NCI-H2081 (cell line): Measurements from ENCODE around the gene RAPGEF5.
A peak's percentile ranks its signal among the peaks of the same experiment; 100 is the strongest.
"Not testable (repeated sequence)": the region's sequence is repeated elsewhere in the genome, so short reads cannot be mapped to it uniquely, and the experiment has no call there.

Source experiments
- DNase-seq, 2 experiments: peaks; one replicate each; lab custom pipeline; 2025; lab: John Stamatoyannopoulos, UW

RAPGEF5 gene

GRCh38 chr7:22117222-22117621 is 239.7 kb downstream of the RAPGEF5 start:
- no peak for DNase-seq

- DNase-seq = no peak
These were observed 240.4 kb downstream of the RAPGEF5 start for GRCh38 chr7:22116451-22117030.

- DNase-seq = no peak
These were observed 241.3 kb downstream of the RAPGEF5 start for GRCh38 chr7:22115689-22116088.

- DNase-seq = no peak
These were observed 242.4 kb downstream of the RAPGEF5 start for GRCh38 chr7:22114440-22114981.

- DNase-seq = no peak
These were observed 243.9 kb downstream of the RAPGEF5 start for GRCh38 chr7:22113041-22113440.

- no peak for DNase-seq
These were observed 245.3 kb downstream of the RAPGEF5 start for GRCh38 chr7:22111661-22112060.

- peak in 1 of 2 experiments; percentile 6 for DNase-seq
These were observed 246.1 kb downstream of the RAPGEF5 start for GRCh38 chr7:22110881-22111280.

GRCh38 chr7:22110227-22110839 is 246.6 kb downstream of the RAPGEF5 start:
- peak; percentile 81 to 82 for DNase-seq

- peak in 1 of 2 experiments; percentile 31 for DNase-seq
These were observed 247.2 kb downstream of the RAPGEF5 start for GRCh38 chr7:22109761-22110160.

GRCh38 chr7:22108151-22108845 is 248.7 kb downstream of the RAPGEF5 start:
- no peak for DNase-seq

GRCh38 chr7:22105550-22105949 is 251.4 kb downstream of the RAPGEF5 start:
- DNase-seq = no peak

- DNase-seq = no peak
These were observed 262.3 kb downstream of the RAPGEF5 start for GRCh38 chr7:22094413-22095342.

- DNase-seq = no peak
These were observed 263.0 kb downstream of the RAPGEF5 start for GRCh38 chr7:22093936-22094335.

- no peak for DNase-seq
These were observed 264.0 kb downstream of the RAPGEF5 start for GRCh38 chr7:22093001-22093400.

GRCh38 chr7:22090958-22091525 is 265.9 kb downstream of the RAPGEF5 start:
- DNase-seq = not testable (repeated sequence)

GRCh38 chr7:22090512-22090911 is 266.4 kb downstream of the RAPGEF5 start:
- DNase-seq = no peak

- no peak for DNase-seq
These were observed 266.8 kb downstream of the RAPGEF5 start for GRCh38 chr7:22090107-22090506.

GRCh38 chr7:22088827-22089226 is 268.1 kb downstream of the RAPGEF5 start:
- DNase-seq = no peak

GRCh38 chr7:22087861-22088260 is 269.1 kb downstream of the RAPGEF5 start:
- no peak for DNase-seq

- DNase-seq = no peak
These were observed 273.2 kb downstream of the RAPGEF5 start for GRCh38 chr7:22083704-22084240.
